Left lung (tissue), 10 donors: Measurements from ENCODE around the gene ASB10. TPM values are rescaled to one million over a fixed set of nuclear protein-coding genes. Genes with fewer than 3 reads are reported as not detected.
A peak's percentile ranks its signal among the peaks of the same experiment; 100 is the strongest.

ENCODE experiments used
- ATAC-seq: fragments of 200-7000 bp; cut with Tn5 transposase; one replicate; pipeline ENCODE4 v1.9.1; 2020; ENCODE audit warnings: moderate library complexity
- DNase-seq, 4 donors: peaks; one replicate each; pipeline ENCODE4 v3.0.0-alpha.2; 2013 to 2020
- H3K27ac ChIP-seq, 2 donors: fragments of 200-600 bp; sonication (generic) in 1 of 2; one replicate each; pipeline versions ENCODE4 v1.5.0 to v1.8.0; 2020 to 2021
- H3K27me3 ChIP-seq, 2 donors: fragments of 200-600 bp; sonication (generic) in 1 of 2; one replicate each; pipeline versions ENCODE4 v1.5.0 to v1.8.0; 2020 to 2021
- H3K36me3 ChIP-seq, 2 donors: fragments of 200-600 bp; sonication (generic) in 1 of 2; one replicate each; pipeline versions ENCODE4 v1.5.0 to v1.8.0; 2020 to 2021
- H3K4me1 ChIP-seq, 2 donors: fragments of 200-600 bp; one replicate each; pipeline ENCODE4 v1.8.0; 2021
- H3K4me3 ChIP-seq, 2 donors: fragments of 200-600 bp; sonication (generic) in 1 of 2; one replicate each; pipeline versions ENCODE4 v1.5.0 to v1.8.0; 2020 to 2021; ENCODE audit warnings: mild to moderate bottlenecking in 1 of 2
- H3K9me3 ChIP-seq, 2 donors: fragments of 200-600 bp; sonication (generic) in 1 of 2; one replicate each; pipeline versions ENCODE4 v1.5.0 to v1.8.0; 2020 to 2021
- CTCF ChIP-seq, 2 donors: fragments of 200-600 bp; sonication (generic) in 1 of 2; IDR thresholded peaks; one replicate each; pipeline versions ENCODE4 v1.5.0 to v1.8.0; 2021; ENCODE audit warnings: antibody characterized with exemption in 2 of 2
- intact Hi-C, 2 donors: fragments of 100-400 bp; cut with DNase I; formaldehyde crosslinking; loops; one replicate each; pipeline versions ENCODE4 v1.11.2 to v1.14.2; 2022
- polyA plus RNA-seq, 6 donors: library from polyadenylated mRNA; unstranded; fragments of 120-200 nt; gene quantifications; one replicate each; pipeline ENCODE4 v1.2.1, GENCODE V29; 2013; ENCODE audit not compliant: insufficient read length in 6 of 6
- total RNA-seq, 2 donors: library from RNA; stranded (reverse); fragmentation: NEBNext Ultra II Directional; extraction: Animal tissue kit (Norgen Biotek cat#: 25700); gene quantifications; one replicate each; pipeline ENCODE4 v1.2.1, GENCODE V29; 2021
- donor health status: DM: no; HTN: yes; CAD: no.
- donor health status: DM: no; HTN: no; CAD: no.

The ASB10 gene
- total and polyA plus RNA-seq, 8 donors, result not detected

- Histone ChIP-seq H3K4me3 (no peak overlapping the region), H3K4me1 (no peaks in the 10 kb centered on the region), H3K9me3 (no peaks in the 10 kb centered on the region), H3K27me3 (no peaks in the 10 kb centered on the region), H3K36me3 (peaks cover 0 to 100% of the 10 kb centered on the region in 2 donors), H3K27ac (no peak overlapping the region)
- intact Hi-C loops, result no loop called here
- no peak for TF ChIP-seq CTCF (IDR thresholded peaks at IDR 0.05)
- DNase-seq (peak in 1 of 4 donors; percentile 41), ATAC-seq (no peak)
These were observed 47.3 kb downstream of the ASB10 start for GRCh38 chr7:151139791-151140190.

DNA sequence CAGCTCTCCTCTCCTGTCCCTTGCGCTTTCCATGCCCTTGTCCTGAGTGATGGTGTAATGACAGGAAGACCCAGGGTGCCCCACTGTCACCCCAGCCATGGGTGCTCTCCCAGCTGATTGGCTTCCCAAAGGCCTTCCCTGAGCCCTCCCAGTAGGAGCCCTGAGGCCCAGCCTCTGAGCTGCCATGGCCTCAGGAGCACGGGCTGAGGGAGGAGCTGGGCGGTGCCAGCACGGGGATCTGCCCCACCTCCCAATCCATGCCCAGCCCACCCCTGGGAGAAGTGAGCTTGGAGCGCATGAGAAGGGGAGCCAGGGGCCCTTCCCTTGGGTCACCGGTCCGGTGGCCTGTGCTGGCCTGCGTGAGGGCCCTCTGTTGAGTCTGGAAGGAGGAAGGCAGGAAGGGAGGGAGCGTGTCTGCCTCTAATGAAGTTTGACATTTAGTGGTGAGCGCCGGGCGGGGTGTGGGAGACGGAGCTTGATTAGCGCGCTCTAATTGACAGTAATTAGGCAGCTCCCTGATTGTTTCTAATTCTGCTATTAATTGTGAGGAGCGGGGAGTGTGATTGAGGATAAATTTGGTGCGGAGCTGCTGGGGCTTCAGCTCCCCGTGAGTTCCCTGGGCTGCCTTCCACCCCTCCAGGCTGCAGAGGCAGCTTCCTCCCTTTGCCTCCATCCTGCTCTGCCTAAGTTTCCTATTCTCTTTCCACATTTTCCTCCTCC is 47.8 kb downstream of the ASB10 start:
- H3K36me3 ChIP-seq, result peaks cover 0 to 100% of the 10 kb centered on the region in 2 donors
- ATAC-seq (no peak), DNase-seq (peak in 1 of 4 donors; percentile 66)
- no peak overlapping the region for H3K4me3 ChIP-seq
- H3K27ac ChIP-seq, result no peak overlapping the region
- no peak for TF ChIP-seq CTCF (IDR thresholded peaks at IDR 0.05)
- no peaks in the 10 kb centered on the region for H3K4me1 ChIP-seq
- no peaks in the 10 kb centered on the region for H3K9me3 ChIP-seq
- H3K27me3 ChIP-seq, result no peaks in the 10 kb centered on the region
- intact Hi-C loops, result no loop called here

- H3K4me1 ChIP-seq, result no peaks in the 10 kb centered on the region
- TF ChIP-seq CTCF (IDR thresholded peaks at IDR 0.05), result no peak
- H3K27me3 ChIP-seq, result no peaks in the 10 kb centered on the region
- intact Hi-C loops, result no loop called here
- H3K36me3 ChIP-seq, result peaks cover 0 to 100% of the 10 kb centered on the region in 2 donors
- ATAC-seq (no peak), DNase-seq (peak in 2 of 4 donors; percentile 29 to 71)
- H3K9me3 ChIP-seq, result no peaks in the 10 kb centered on the region
- H3K4me3 ChIP-seq, result no peak overlapping the region
- H3K27ac ChIP-seq, result no peak overlapping the region
These were observed 48.7 kb downstream of the ASB10 start for GRCh38 chr7:151138153-151138851.

GRCh38 chr7:151137791-151138152 is 49.3 kb downstream of the ASB10 start:
- ATAC-seq, result no peak

More at GRCh38 chr7:151137791-151138152, 49.3 kb downstream of the ASB10 start:
- Histone ChIP-seq H3K27ac (no peak overlapping the region), H3K9me3 (no peaks in the 10 kb centered on the region), H3K4me1 (no peaks in the 10 kb centered on the region), H3K4me3 (no peak overlapping the region), H3K36me3 (peaks cover 0 to 100% of the 10 kb centered on the region in 2 donors), H3K27me3 (no peaks in the 10 kb centered on the region)
- peak in 1 of 4 donors; percentile 62 for DNase-seq
- intact Hi-C loops, result no loop called here
- TF ChIP-seq CTCF (IDR thresholded peaks at IDR 0.05), result no peak
